Stomach (tissue), 4 donors: ENCODE data around the gene TEX26.

Experiments used
- CTCF ChIP-seq, 7 experiments: fragments of 450-650 bp in 4 of 7; fragments of 200-600 bp in 3 of 7; sonication (generic) in 3 of 7; IDR thresholded peaks; one replicate each; pipeline ENCODE4 v1.5.1; 2016 to 2019; ENCODE audit warnings: antibody characterized with exemption in 7 of 7, control low read depth in 2 of 7, mild to moderate bottlenecking in 1 of 7
- POLR2A ChIP-seq, 4 donors: fragments of 450-650 bp; IDR thresholded peaks; one replicate each; pipeline ENCODE4 v1.6.1; 2016; ENCODE audit warnings: antibody characterized with exemption in 4 of 4, control low read depth in 2 of 4, mild to moderate bottlenecking in 1 of 4, moderate library complexity in 1 of 4

- no peak for TF ChIP-seq CTCF (IDR thresholded peaks at IDR 0.05)
- no peak for TF ChIP-seq POLR2A (IDR thresholded peaks at IDR 0.05)
Measured at GRCh38 chr13:30924721-30925120, 7.7 kb upstream of the TEX26 start.
